Activated CD4-positive, alpha-beta memory T cell treated with anti-CD3 and anti-CD28 coated beads, Interleukin-2, amount 10 ng/mL, durations not matched to agents 7 days and 5 days (primary cell): ENCODE results near the gene FGF3. TPM values are rescaled to one million over a fixed set of nuclear protein-coding genes. Genes with fewer than 3 reads are reported as not detected.

Experiments
- CTCF ChIA-PET: fragments of 350-600 bp; sonication (Branson Sonifier 250); formaldehyde crosslinking; loops from one replicate; lab custom pipeline; 2021; ENCODE audit warnings: antibody characterized with exemption, inconsistent platforms; lab: Charles Lee
- POLR2A ChIA-PET: fragments of 350-600 bp; sonication (Branson Sonifier 250); formaldehyde crosslinking; loops from one replicate; lab custom pipeline; 2021; ENCODE audit warnings: antibody characterized with exemption; lab: Charles Lee
- DNase-seq: peaks from one replicate; pipeline ENCODE4 v3.0.0-alpha.2; 2020
- H3K27ac Mint-ChIP-seq: one replicate; pipeline ENCODE4 v1.8.0; 2021; ENCODE audit warnings: mild to moderate bottlenecking, mixed read lengths
- H3K27me3 Mint-ChIP-seq: one replicate; pipeline ENCODE4 v1.8.0; 2021; ENCODE audit warnings: mixed read lengths
- H3K36me3 Mint-ChIP-seq: one replicate; pipeline ENCODE4 v1.8.0; 2021; ENCODE audit warnings: low read depth, mixed read lengths
- H3K4me1 Mint-ChIP-seq: one replicate; pipeline ENCODE4 v1.8.0; 2021; ENCODE audit warnings: mixed read lengths
- H3K4me3 Mint-ChIP-seq: one replicate; pipeline ENCODE4 v1.8.0; 2021; ENCODE audit warnings: mild to moderate bottlenecking, mixed read lengths
- H3K9me3 Mint-ChIP-seq: one replicate; pipeline ENCODE4 v1.8.0; 2021; ENCODE audit warnings: mixed read lengths
- total RNA-seq, 2 experiments: library from RNA; stranded (reverse); gene quantifications; one replicate each; pipeline ENCODE4 v1.2.3, GENCODE V29; 2021

FGF3 gene
- total RNA-seq, 2 experiments from 2014 or later, result not detected

GRCh38 chr11:69840371-69841169, 21.4 kb upstream of the FGF3 start:
- Mint-ChIP-seq H3K9me3 (peaks cover 8% of the 10 kb centered on the region), H3K4me3 (no peak overlapping the region), H3K27ac (no peak overlapping the region), H3K4me1 (peaks cover 2% of the 10 kb centered on the region), H3K36me3 (peaks cover 6% of the 10 kb centered on the region), H3K27me3 (peaks cover 13% of the 10 kb centered on the region)
- POLR2A ChIA-PET, result no interaction called here
- CTCF ChIA-PET, result no interaction called here
- no peak for DNase-seq

- Mint-ChIP-seq H3K4me1 (peaks cover 2% of the 10 kb centered on the region), H3K27ac (no peak overlapping the region), H3K4me3 (no peak overlapping the region), H3K9me3 (peaks cover 8% of the 10 kb centered on the region), H3K27me3 (peaks cover 21% of the 10 kb centered on the region), H3K36me3 (peaks cover 6% of the 10 kb centered on the region)
- ChIA-PET CTCF (no interaction called here), POLR2A (no interaction called here)
- no peak for DNase-seq
Measured at GRCh38 chr11:69839516-69839915, 20.3 kb upstream of the FGF3 start.

- Mint-ChIP-seq H3K27me3 (peaks cover 29% of the 10 kb centered on the region), H3K9me3 (peaks cover 8% of the 10 kb centered on the region), H3K4me1 (peaks cover 2% of the 10 kb centered on the region), H3K36me3 (peaks cover 6% of the 10 kb centered on the region), H3K27ac (no peak overlapping the region), H3K4me3 (no peak overlapping the region)
- POLR2A ChIA-PET, result no interaction called here
- CTCF ChIA-PET, result no interaction called here
- no peak for DNase-seq
Measured at GRCh38 chr11:69837791-69838190, 18.6 kb upstream of the FGF3 start.

GRCh38 chr11:69836401-69836800, 17.2 kb upstream of the FGF3 start:
- Mint-ChIP-seq H3K4me3 (no peak overlapping the region), H3K27ac (no peak overlapping the region), H3K4me1 (peaks cover 2% of the 10 kb centered on the region), H3K9me3 (peaks cover 5% of the 10 kb centered on the region), H3K27me3 (peaks cover 26% of the 10 kb centered on the region), H3K36me3 (peaks cover 3% of the 10 kb centered on the region)
- CTCF ChIA-PET, result no interaction called here
- no peak for DNase-seq
- POLR2A ChIA-PET, result no interaction called here

- Mint-ChIP-seq H3K4me3 (no peak overlapping the region), H3K27ac (no peak overlapping the region), H3K27me3 (peaks cover 22% of the 10 kb centered on the region), H3K9me3 (no peaks in the 10 kb centered on the region), H3K4me1 (peaks cover 2% of the 10 kb centered on the region), H3K36me3 (no peaks in the 10 kb centered on the region)
- ChIA-PET POLR2A (no interaction called here), CTCF (no interaction called here)
- no peak for DNase-seq
Measured at GRCh38 chr11:69834811-69835800, 15.9 kb upstream of the FGF3 start.

- peaks cover 22% of the 10 kb centered on the region for H3K27me3 Mint-ChIP-seq
- no peaks in the 10 kb centered on the region for H3K36me3 Mint-ChIP-seq
- H3K4me3 Mint-ChIP-seq, result no peak overlapping the region
Measured at GRCh38 chr11:69834251-69834650, 15.0 kb upstream of the FGF3 start.

GRCh38 chr11:69832561-69833413, 13.6 kb upstream of the FGF3 start:
- Mint-ChIP-seq H3K27me3 (peaks cover 19% of the 10 kb centered on the region), H3K4me1 (peaks cover 2% of the 10 kb centered on the region), H3K4me3 (no peak overlapping the region), H3K36me3 (no peaks in the 10 kb centered on the region), H3K9me3 (no peaks in the 10 kb centered on the region), H3K27ac (no peak overlapping the region)
- POLR2A ChIA-PET, result no interaction called here
- DNase-seq, result no peak
- CTCF ChIA-PET, result no interaction called here

More at GRCh38 chr11:69834251-69834650, 15.0 kb upstream of the FGF3 start:
- Mint-ChIP-seq H3K9me3 (no peaks in the 10 kb centered on the region), H3K27ac (no peak overlapping the region), H3K4me1 (peaks cover 2% of the 10 kb centered on the region)
- DNase-seq, result no peak
- POLR2A ChIA-PET, result no interaction called here
- CTCF ChIA-PET, result no interaction called here

GRCh38 chr11:69831985-69832384, 12.8 kb upstream of the FGF3 start:
- no peak for DNase-seq
- Mint-ChIP-seq H3K9me3 (no peaks in the 10 kb centered on the region), H3K36me3 (no peaks in the 10 kb centered on the region), H3K4me1 (peaks cover 2% of the 10 kb centered on the region), H3K4me3 (no peak overlapping the region), H3K27me3 (peaks cover 19% of the 10 kb centered on the region), H3K27ac (no peak overlapping the region)
- CTCF ChIA-PET, result no interaction called here
- POLR2A ChIA-PET, result no interaction called here

- peaks cover 14% of the 10 kb centered on the region for H3K27me3 Mint-ChIP-seq
- no peaks in the 10 kb centered on the region for H3K9me3 Mint-ChIP-seq
- CTCF ChIA-PET, result no interaction called here
- no peak overlapping the region for H3K4me3 Mint-ChIP-seq
- no peaks in the 10 kb centered on the region for H3K36me3 Mint-ChIP-seq
- POLR2A ChIA-PET, result no interaction called here
- no peak for DNase-seq
- H3K27ac Mint-ChIP-seq, result no peak overlapping the region
- H3K4me1 Mint-ChIP-seq, result no peaks in the 10 kb centered on the region
Measured at GRCh38 chr11:69830086-69830485, 10.9 kb upstream of the FGF3 start.

- ChIA-PET CTCF (interaction anchor here (1.6 kb wide), 1 partner anchor 13 kb away, joined by 5 read pairs; no protein-coding TSS in a partner anchor), POLR2A (no interaction called here)
- Mint-ChIP-seq H3K36me3 (no peaks in the 10 kb centered on the region), H3K9me3 (no peaks in the 10 kb centered on the region), H3K27ac (no peak overlapping the region), H3K27me3 (peaks cover 8% of the 10 kb centered on the region), H3K4me1 (no peaks in the 10 kb centered on the region), H3K4me3 (no peak overlapping the region)
- no peak for DNase-seq
Measured at GRCh38 chr11:69828971-69829344, 9.7 kb upstream of the FGF3 start.

GRCh38 chr11:69828276-69828970, 9.2 kb upstream of the FGF3 start:
- no peaks in the 10 kb centered on the region for H3K36me3 Mint-ChIP-seq
- H3K27me3 Mint-ChIP-seq, result peaks cover 6% of the 10 kb centered on the region
- H3K27ac Mint-ChIP-seq, result no peak overlapping the region
- no peak overlapping the region for H3K4me3 Mint-ChIP-seq
- ChIA-PET POLR2A (no interaction called here), CTCF (interaction anchor here (1.6 kb wide), 1 partner anchor 13 kb away, joined by 5 read pairs; no protein-coding TSS in a partner anchor)
- no peaks in the 10 kb centered on the region for H3K4me1 Mint-ChIP-seq
- no peaks in the 10 kb centered on the region for H3K9me3 Mint-ChIP-seq
- no peak for DNase-seq

GRCh38 chr11:69826773-69827172, 7.6 kb upstream of the FGF3 start:
- no peak for DNase-seq
- no peaks in the 10 kb centered on the region for H3K4me1 Mint-ChIP-seq
- no peak overlapping the region for H3K4me3 Mint-ChIP-seq
- CTCF ChIA-PET, result no interaction called here
- peaks cover 1% of the 10 kb centered on the region for H3K27me3 Mint-ChIP-seq
- no peaks in the 10 kb centered on the region for H3K9me3 Mint-ChIP-seq
- no peak overlapping the region for H3K27ac Mint-ChIP-seq
- POLR2A ChIA-PET, result no interaction called here
- H3K36me3 Mint-ChIP-seq, result no peaks in the 10 kb centered on the region
